MCF 10A (cell line): ENCODE measurements around the gene RABL6. TPM values are rescaled to one million over a fixed set of nuclear protein-coding genes. Genes with fewer than 3 reads are reported as not detected.
A peak's percentile ranks its signal among the peaks of the same experiment; 100 is the strongest.
"Not testable (repeated sequence)": the region's sequence is repeated elsewhere in the genome, so short reads cannot be mapped to it uniquely, and the experiment has no call there.

Source experiments
- BruUV-seq: library from RNA; stranded (reverse); fragments of 400-500 nt; replicated peaks from 2 replicates; lab custom pipeline; 2021; lab: Mats Ljungman, UMichigan
- CTCF ChIA-PET: fragments of 300-600 bp; sonication (Branson Sonifier 250); formaldehyde crosslinking; extraction: SDS; loops from one replicate; lab custom pipeline; 2021; ENCODE audit warnings: antibody characterized with exemption, inconsistent platforms; lab: Yijun Ruan, JAX
- POLR2A ChIA-PET: fragments of 300-600, 350-650 bp; sonication (Branson Sonifier 250); formaldehyde crosslinking; extraction: SDS; loops from one replicate; lab custom pipeline; 2020; ENCODE audit warnings: antibody characterized with exemption, inconsistent platforms; lab: Yijun Ruan, JAX
- DNase-seq: peaks from one replicate; pipeline ENCODE4 v3.0.0-alpha.2; 2018; ENCODE audit not compliant: unreplicated experiment
- H3K27ac Mint-ChIP-seq: one replicate; pipeline ENCODE4 v1.8.0; 2022; ENCODE audit warnings: mild to moderate bottlenecking, low read depth, mixed read lengths; ENCODE audit not compliant: unreplicated experiment
- H3K27me3 Mint-ChIP-seq: one replicate; pipeline ENCODE4 v1.8.0; 2022; ENCODE audit warnings: mixed read lengths; ENCODE audit not compliant: insufficient read depth, unreplicated experiment
- H3K36me3 Mint-ChIP-seq: one replicate; pipeline ENCODE4 v1.8.0; 2022; ENCODE audit warnings: mild to moderate bottlenecking, moderate library complexity, mixed read lengths; ENCODE audit not compliant: insufficient read depth, unreplicated experiment
- H3K4me1 Mint-ChIP-seq: one replicate; pipeline ENCODE4 v1.8.0; 2022; ENCODE audit warnings: mixed read lengths; ENCODE audit not compliant: insufficient read depth, unreplicated experiment
- H3K4me3 Mint-ChIP-seq: one replicate; pipeline ENCODE4 v1.8.0; 2022; ENCODE audit warnings: mild to moderate bottlenecking, moderate library complexity, mixed read lengths; ENCODE audit not compliant: unreplicated experiment
- H3K9me3 Mint-ChIP-seq: one replicate; pipeline ENCODE4 v1.8.0; 2022; ENCODE audit warnings: mixed read lengths; ENCODE audit not compliant: unreplicated experiment
- intact Hi-C: fragments of 100-400 bp; cut with micrococcal nuclease; formaldehyde crosslinking; loops from 2 replicates; pipeline ENCODE4 v1.14.1; 2022
- total RNA-seq: library from RNA; stranded (reverse); gene quantifications from 2 replicates; pipeline ENCODE4 v1.2.3, GENCODE V29; 2022
- TF ChIP-seq, protein P1 (sequence below): fragments of 200-600 bp; IDR thresholded peaks from one replicate; pipeline ENCODE4 v1.8.0; 2022; ENCODE audit warnings: antibody characterized with exemption, mild to moderate bottlenecking; ENCODE audit not compliant: unreplicated experiment

Gene RABL6
- total RNA-seq, 1 experiment from 2014 or later, result 77.8 TPM

- H3K9me3 Mint-ChIP-seq, result no peaks in the 10 kb centered on the region
- no peaks in the 10 kb centered on the region for H3K27me3 Mint-ChIP-seq
- intact Hi-C loops, result no loop called here
- H3K36me3 Mint-ChIP-seq, result no peaks in the 10 kb centered on the region
- CTCF ChIA-PET, result interaction anchor here (0.6 to 4.8 kb wide), 10 partner anchors 14 to 274 kb away, joined by 3 to 30 read pairs (median 4); no protein-coding TSS in a partner anchor
- no peaks in the 10 kb centered on the region for H3K4me1 Mint-ChIP-seq
- POLR2A ChIA-PET, result no interaction called here
- no peak overlapping the region for H3K4me3 Mint-ChIP-seq
- TF ChIP-seq, protein P1, sequence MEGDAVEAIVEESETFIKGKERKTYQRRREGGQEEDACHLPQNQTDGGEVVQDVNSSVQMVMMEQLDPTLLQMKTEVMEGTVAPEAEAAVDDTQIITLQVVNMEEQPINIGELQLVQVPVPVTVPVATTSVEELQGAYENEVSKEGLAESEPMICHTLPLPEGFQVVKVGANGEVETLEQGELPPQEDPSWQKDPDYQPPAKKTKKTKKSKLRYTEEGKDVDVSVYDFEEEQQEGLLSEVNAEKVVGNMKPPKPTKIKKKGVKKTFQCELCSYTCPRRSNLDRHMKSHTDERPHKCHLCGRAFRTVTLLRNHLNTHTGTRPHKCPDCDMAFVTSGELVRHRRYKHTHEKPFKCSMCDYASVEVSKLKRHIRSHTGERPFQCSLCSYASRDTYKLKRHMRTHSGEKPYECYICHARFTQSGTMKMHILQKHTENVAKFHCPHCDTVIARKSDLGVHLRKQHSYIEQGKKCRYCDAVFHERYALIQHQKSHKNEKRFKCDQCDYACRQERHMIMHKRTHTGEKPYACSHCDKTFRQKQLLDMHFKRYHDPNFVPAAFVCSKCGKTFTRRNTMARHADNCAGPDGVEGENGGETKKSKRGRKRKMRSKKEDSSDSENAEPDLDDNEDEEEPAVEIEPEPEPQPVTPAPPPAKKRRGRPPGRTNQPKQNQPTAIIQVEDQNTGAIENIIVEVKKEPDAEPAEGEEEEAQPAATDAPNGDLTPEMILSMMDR, result no peak
- no TSS peak for BruUV-seq
- H3K27ac Mint-ChIP-seq, result no peak overlapping the region
- DNase-seq, result no peak
Measured at GRCh38 chr9:136760424-136760823, 47.3 kb upstream of the RABL6 start.

DNA sequence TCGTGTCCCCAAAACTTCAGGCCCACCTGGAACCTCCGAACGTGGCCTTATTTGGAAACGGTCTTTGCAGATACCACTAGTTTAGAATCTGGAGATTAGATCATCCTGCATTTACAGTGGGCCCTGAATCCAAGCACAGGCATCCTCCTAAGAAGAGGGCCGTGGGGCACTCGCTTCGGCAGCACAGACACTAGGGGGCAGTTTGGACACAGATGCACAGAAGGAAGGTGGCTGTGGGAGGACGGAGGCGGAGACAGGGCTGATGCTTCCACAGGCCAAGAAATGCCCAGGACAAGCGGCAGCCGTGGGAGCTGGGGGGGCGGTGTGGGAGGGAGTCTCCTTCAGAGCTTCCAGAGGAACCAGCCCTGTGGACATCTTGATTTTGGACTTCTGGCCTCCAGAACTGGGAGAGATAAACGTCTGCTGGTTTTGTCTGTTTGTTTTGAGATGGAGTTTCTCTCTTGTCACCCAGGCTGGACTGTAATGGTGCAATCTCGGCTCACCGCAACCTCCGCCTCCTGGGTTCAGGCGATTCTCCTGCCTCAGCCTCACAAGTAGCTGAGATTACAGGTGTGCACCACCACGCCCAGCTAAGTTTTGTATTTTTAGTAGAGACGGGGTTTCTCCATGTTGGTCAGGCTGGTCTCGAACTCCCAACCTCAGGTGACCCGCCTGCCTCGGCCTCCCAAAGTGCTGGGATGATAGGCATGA is 46.8 kb upstream of the RABL6 start:
- H3K4me3 Mint-ChIP-seq, H3K9me3 Mint-ChIP-seq, H3K27ac Mint-ChIP-seq, H3K4me1 Mint-ChIP-seq, intact Hi-C loops, H3K36me3 Mint-ChIP-seq, H3K27me3 Mint-ChIP-seq, POLR2A ChIA-PET, BruUV-seq: not testable (repeated sequence)
- TF ChIP-seq, protein P1, result peak; percentile 56
- CTCF ChIA-PET, result interaction anchor here (0.6 to 4.8 kb wide), 9 partner anchors 13 to 346 kb away, joined by 3 to 30 read pairs (median 4); no protein-coding TSS in a partner anchor
- peak; percentile 61 for DNase-seq

- intact Hi-C loops, result no loop called here
- Mint-ChIP-seq H3K27me3 (no peaks in the 10 kb centered on the region), H3K36me3 (no peaks in the 10 kb centered on the region), H3K4me3 (no peak overlapping the region), H3K9me3 (no peaks in the 10 kb centered on the region), H3K27ac (no peak overlapping the region), H3K4me1 (peaks cover 2% of the 10 kb centered on the region)
- DNase-seq, result no peak
- POLR2A ChIA-PET, result no interaction called here
- BruUV-seq, result no TSS peak
- CTCF ChIA-PET, result interaction anchor here (0.6 to 4.8 kb wide), 5 partner anchors 13 to 345 kb away, joined by 3 to 30 read pairs (median 4); no protein-coding TSS in a partner anchor
- TF ChIP-seq, protein P1, result no peak
Measured at GRCh38 chr9:136761545-136761981, 46.2 kb upstream of the RABL6 start.

- POLR2A ChIA-PET, result no interaction called here
- intact Hi-C loops, result no loop called here
- no peaks in the 10 kb centered on the region for H3K9me3 Mint-ChIP-seq
- H3K27me3 Mint-ChIP-seq, result no peaks in the 10 kb centered on the region
- no peak for DNase-seq
- H3K27ac Mint-ChIP-seq, result no peak overlapping the region
- TF ChIP-seq, protein P1, result no peak
- no peak overlapping the region for H3K4me3 Mint-ChIP-seq
- H3K36me3 Mint-ChIP-seq, result no peaks in the 10 kb centered on the region
- no TSS peak for BruUV-seq
- peaks cover 7% of the 10 kb centered on the region for H3K4me1 Mint-ChIP-seq
- CTCF ChIA-PET, result interaction anchor here (0.6 to 4.8 kb wide), 5 partner anchors 12 to 273 kb away, joined by 3 to 30 read pairs (median 3); no protein-coding TSS in a partner anchor
Measured at GRCh38 chr9:136762221-136762691, 45.5 kb upstream of the RABL6 start.
